Measurements from ENCODE around the gene SPRR2E. TPM values are rescaled to one million over a fixed set of nuclear protein-coding genes. Genes with fewer than 3 reads are reported as not detected.
"Not testable (repeated sequence)": the region's sequence is repeated elsewhere in the genome, so short reads cannot be mapped to it uniquely, and the experiment has no call there.

SPRR2E gene
- total RNA-seq (2014; rRNA removed; shearing (Covaris generic)): not detected in 2 replicates

DNA sequence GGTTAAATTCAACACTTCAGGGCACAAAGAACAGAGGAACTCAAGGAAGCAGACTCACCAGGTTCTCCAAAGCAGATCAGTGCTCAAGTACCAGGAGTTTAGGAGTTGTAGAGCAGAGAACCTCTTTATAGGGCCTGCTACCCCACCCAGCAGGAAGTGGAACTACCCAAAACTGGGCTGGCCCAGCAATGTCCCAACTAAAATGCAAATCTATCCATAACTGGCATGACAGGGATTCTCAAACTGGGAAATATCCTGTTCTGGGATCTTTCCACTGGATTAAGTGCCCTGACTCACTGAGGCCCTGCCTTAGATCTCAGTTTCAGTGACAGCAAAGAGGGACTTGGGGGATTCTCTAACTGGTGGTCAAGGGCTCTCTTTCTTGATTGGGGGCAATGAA, at the start of gene SPRR2E:
TSS of gene SPRR2E (minus strand) at position 101 of the 400 bp plus-strand sequence. CDS start 775 bp downstream, outside the sequence.
- no peak for DNase-seq (ENCODE audit: low spot score)

DNA sequence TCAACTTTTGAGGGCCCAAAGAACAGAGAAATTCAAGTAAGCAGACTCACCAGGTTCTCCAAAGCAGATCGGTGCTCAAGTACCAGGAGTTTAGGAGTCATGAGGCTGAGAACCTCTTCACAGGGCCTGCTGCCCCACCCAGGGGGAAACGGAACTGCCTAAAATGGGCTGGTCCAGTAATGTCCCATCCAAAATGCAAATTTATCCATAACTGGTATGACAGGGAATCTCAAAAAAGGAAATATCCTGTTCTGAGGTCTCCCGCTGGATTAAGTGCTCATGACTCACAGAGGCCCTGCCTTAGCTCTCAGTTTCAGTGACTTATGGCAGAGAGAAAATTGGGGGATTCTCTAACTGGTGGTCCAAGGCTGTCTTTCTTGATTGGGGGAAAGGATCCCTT, 47.1 kb upstream of the SPRR2E start:
- DNase-seq (ENCODE audit: low spot score): no peak

DNA sequence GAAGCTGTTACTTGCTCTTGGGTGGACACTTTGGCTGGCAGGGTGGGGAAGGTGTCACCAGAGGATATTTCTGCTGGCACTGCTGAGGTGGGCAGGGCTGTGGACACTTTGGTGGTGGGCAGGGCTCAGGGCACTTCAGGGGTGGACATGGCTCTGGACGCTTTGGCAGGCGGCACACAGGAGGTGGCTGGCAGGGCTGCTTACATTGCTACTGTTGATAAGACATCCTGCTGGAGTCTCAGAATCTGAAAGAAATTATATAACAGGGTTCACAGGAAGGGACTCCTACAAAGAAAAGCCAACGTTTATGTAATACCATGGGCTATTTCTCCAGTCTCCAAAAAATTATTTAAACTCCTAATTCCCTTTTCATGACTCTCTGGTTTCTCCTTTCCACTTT, 46.2 kb upstream of the SPRR2E start:
- DNase-seq (ENCODE audit: low spot score): no peak

- DNase-seq (ENCODE audit: low spot score): no peak
These were observed 39.4 kb upstream of the SPRR2E start for GRCh38 chr1:153133743-153134142.

GRCh38 chr1:153133267-153133666, 38.9 kb upstream of the SPRR2E start:
- no peak for DNase-seq (ENCODE audit: low spot score)

- not testable (repeated sequence) for DNase-seq (ENCODE audit: low spot score)
These were observed 34.4 kb upstream of the SPRR2E start for GRCh38 chr1:153128688-153129087.

GRCh38 chr1:153127296-153127695, 33.0 kb upstream of the SPRR2E start:
- DNase-seq (ENCODE audit: low spot score): no peak

DNA sequence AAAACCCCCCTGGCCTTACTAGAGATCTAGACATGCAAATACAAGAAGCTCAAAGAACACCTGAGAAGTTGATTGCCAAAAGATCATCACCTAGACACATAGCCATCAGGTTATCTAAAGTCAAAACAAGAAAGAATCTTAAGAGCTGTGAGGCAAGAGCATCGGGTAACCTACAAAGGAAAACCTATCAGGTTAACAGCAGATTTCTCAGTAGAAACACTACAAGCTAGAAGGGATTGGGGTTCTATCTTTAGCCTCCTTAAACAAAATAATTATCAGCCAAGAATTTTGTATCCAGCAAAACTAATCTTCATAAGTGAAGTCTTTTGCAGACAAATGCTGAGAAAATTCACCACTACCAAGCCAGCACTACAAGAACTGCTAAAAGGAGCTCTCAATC, 31.2 kb upstream of the SPRR2E start:
- DNase-seq (ENCODE audit: low spot score): no peak

- not testable (repeated sequence) for DNase-seq (ENCODE audit: low spot score)
These were observed 29.5 kb upstream of the SPRR2E start for GRCh38 chr1:153123793-153124192.

- no peak for DNase-seq (ENCODE audit: low spot score)
These were observed 28.6 kb upstream of the SPRR2E start for GRCh38 chr1:153122831-153123421.

- DNase-seq (ENCODE audit: low spot score): no peak
These were observed 26.6 kb upstream of the SPRR2E start for GRCh38 chr1:153120945-153121344.

GRCh38 chr1:153119491-153119971, 25.2 kb upstream of the SPRR2E start:
- no peak for DNase-seq (ENCODE audit: low spot score)

GRCh38 chr1:153115264-153115663, 20.9 kb upstream of the SPRR2E start:
- not testable (repeated sequence) for DNase-seq (ENCODE audit: low spot score)

GRCh38 chr1:153113416-153113815, 19.1 kb upstream of the SPRR2E start, which contains the start of gene SPRR2F:
Gene SPRR2F (minus strand): TSS chr1:153113516. CDS start chr1:153112733, 783 bp downstream.
- DNase-seq (ENCODE audit: low spot score): no peak

GRCh38 chr1:153112454-153112853, 18.1 kb upstream of the SPRR2E start:
- DNase-seq (ENCODE audit: low spot score): not testable (repeated sequence)

GRCh38 chr1:153100245-153100644, 5.9 kb upstream of the SPRR2E start:
- DNase-seq (ENCODE audit: low spot score): peak; percentile 64

DNA sequence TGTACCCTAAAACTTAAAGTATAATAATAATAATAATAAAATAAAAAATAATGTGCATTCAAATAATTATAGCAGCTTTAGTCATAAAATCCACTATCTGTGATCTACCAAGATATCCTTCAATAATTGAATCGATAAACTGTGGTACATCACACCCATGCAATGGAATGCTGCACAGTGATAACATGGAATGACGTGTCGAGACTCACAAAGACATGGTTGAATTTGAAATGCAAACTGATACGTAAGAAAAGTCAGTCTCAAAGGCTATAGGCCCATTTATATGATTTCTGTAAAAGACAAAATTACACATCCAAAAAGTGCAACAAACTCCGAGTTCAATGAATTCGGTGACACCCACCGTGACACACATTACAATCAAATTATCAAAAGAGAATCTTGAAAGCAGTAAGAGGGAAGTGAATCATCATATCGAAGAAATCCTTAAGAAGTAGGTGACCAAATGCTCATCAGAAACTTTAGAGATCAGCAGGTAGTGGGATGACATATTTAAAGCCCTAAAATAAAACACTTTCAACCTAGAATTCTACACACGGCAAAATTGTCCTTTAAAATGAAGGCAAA, 5.2 kb upstream of the SPRR2E start:
- no peak for DNase-seq (ENCODE audit: low spot score)

DNA sequence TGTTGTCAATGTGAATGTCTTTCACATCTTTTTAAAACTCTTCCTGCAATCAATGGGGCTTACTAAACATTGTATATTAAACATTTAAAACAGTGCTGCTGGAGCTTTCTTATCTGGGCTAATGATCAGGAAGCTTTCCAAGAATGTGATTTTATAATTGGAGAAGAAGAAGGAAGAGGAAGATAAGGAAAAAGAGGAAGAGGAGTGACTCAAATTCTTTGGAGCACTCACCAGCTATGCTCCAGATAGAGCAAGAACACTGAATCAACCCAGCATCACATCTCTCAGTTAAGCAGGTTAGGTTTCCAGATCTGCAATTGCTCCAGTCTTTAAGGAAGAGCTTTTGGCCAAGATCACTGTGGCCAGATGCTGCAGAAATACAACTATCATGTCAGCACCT, 1.4 kb upstream of the SPRR2E start:
- no peak for DNase-seq (ENCODE audit: low spot score)

GRCh38 chr1:153087652-153088051, 6.7 kb downstream of the SPRR2E start:
- DNase-seq (ENCODE audit: low spot score): no peak

- peak; percentile 8 for DNase-seq (ENCODE audit: low spot score)
These were observed 12.6 kb downstream of the SPRR2E start for GRCh38 chr1:153081736-153082135.

GRCh38 chr1:153072806-153073726, 21.3 kb downstream of the SPRR2E start:
- no peak for DNase-seq (ENCODE audit: low spot score)

GRCh38 chr1:153071511-153071910, 22.8 kb downstream of the SPRR2E start, which contains the start of gene SPRR2B:
Gene SPRR2B (minus strand): TSS chr1:153071611. CDS start chr1:153070839, 772 bp downstream.
- DNase-seq (ENCODE audit: low spot score): no peak
